Bone marrow (tissue), 2 donors: ENCODE measurements around the gene TRAK1.

Experiments used
- DNase-seq, 2 donors: peaks; one replicate each; lab custom pipeline; 2025; lab: John Stamatoyannopoulos, UW

Gene TRAK1

GRCh38 chr3:42123012-42123581, 31.9 kb downstream of the TRAK1 start:
- DNase-seq = no peak

GRCh38 chr3:42123824-42124658, 32.9 kb downstream of the TRAK1 start:
- DNase-seq = no peak

- no peak for DNase-seq
Observed at GRCh38 chr3:42127226-42127625, 36.1 kb downstream of the TRAK1 start.

- DNase-seq = no peak
Observed at GRCh38 chr3:42128526-42128925, 37.4 kb downstream of the TRAK1 start.

- no peak for DNase-seq
Observed at GRCh38 chr3:42129014-42129953, 38.1 kb downstream of the TRAK1 start.

- DNase-seq = no peak
Observed at GRCh38 chr3:42130007-42130328, 38.8 kb downstream of the TRAK1 start.

GRCh38 chr3:42130329-42131070, 39.3 kb downstream of the TRAK1 start:
- no peak for DNase-seq

- DNase-seq = no peak
Observed at GRCh38 chr3:42133500-42134298, 42.5 kb downstream of the TRAK1 start.

- DNase-seq = no peak
Observed at GRCh38 chr3:42134867-42135464, 43.8 kb downstream of the TRAK1 start.

- no peak for DNase-seq
Observed at GRCh38 chr3:42139621-42140453, 48.7 kb downstream of the TRAK1 start.

- no peak for DNase-seq
Observed at GRCh38 chr3:42140665-42141203, 49.6 kb downstream of the TRAK1 start.

GRCh38 chr3:42143440-42143839, 52.3 kb downstream of the TRAK1 start:
- no peak for DNase-seq

GRCh38 chr3:42144209-42144608, 53.1 kb downstream of the TRAK1 start:
- no peak for DNase-seq

GRCh38 chr3:42148086-42148848, 57.1 kb downstream of the TRAK1 start:
- no peak for DNase-seq

- no peak for DNase-seq
Observed at GRCh38 chr3:42148982-42149432, 57.9 kb downstream of the TRAK1 start.

- no peak for DNase-seq
Observed at GRCh38 chr3:42149532-42149931, 58.4 kb downstream of the TRAK1 start.

- DNase-seq = no peak
Observed at GRCh38 chr3:42149975-42150374, 58.8 kb downstream of the TRAK1 start.

GRCh38 chr3:42151596-42152168, 60.5 kb downstream of the TRAK1 start:
- no peak for DNase-seq
